Lower lobe of right lung (tissue), 2 donors: ENCODE data around the gene CFAP45. TPM values are rescaled to one million over a fixed set of nuclear protein-coding genes. Genes with fewer than 3 reads are reported as not detected.

Experiments
- ATAC-seq, 2 donors: fragments of 200-7000 bp; cut with Tn5 transposase; one replicate each; pipeline ENCODE4 v1.9.1; 2020 to 2022; ENCODE audit warnings: mild to moderate bottlenecking in 2 of 2, moderate library complexity in 2 of 2
- DNase-seq: peaks from one replicate; pipeline ENCODE4 v3.0.0-alpha.2; 2020
- H3K27ac ChIP-seq: fragments of 200-600 bp; one replicate; pipeline ENCODE4 v1.8.0; 2022
- H3K27me3 ChIP-seq: fragments of 200-600 bp; one replicate; pipeline ENCODE4 v1.8.0; 2022; ENCODE audit warnings: low read depth
- H3K36me3 ChIP-seq: fragments of 200-600 bp; one replicate; pipeline ENCODE4 v1.8.0; 2022; ENCODE audit warnings: mild to moderate bottlenecking
- H3K4me1 ChIP-seq: fragments of 200-600 bp; one replicate; pipeline ENCODE4 v1.8.0; 2022
- H3K4me3 ChIP-seq: fragments of 200-600 bp; one replicate; pipeline ENCODE4 v1.8.0; 2022; ENCODE audit warnings: mild to moderate bottlenecking
- H3K9me3 ChIP-seq: fragments of 200-600 bp; one replicate; pipeline ENCODE4 v1.8.0; 2022
- CTCF ChIP-seq: fragments of 200-600 bp; IDR thresholded peaks from one replicate; pipeline ENCODE4 v1.8.0; 2022; ENCODE audit warnings: antibody characterized with exemption, mild to moderate bottlenecking
- intact Hi-C: fragments of 100-400 bp; cut with DNase I; formaldehyde crosslinking; loops from one replicate; pipeline ENCODE4 v1.11.0; 2022
- total RNA-seq: library from RNA; stranded (reverse); fragmentation: NEBNext Ultra II Directional; extraction: Animal tissue kit (Norgen Biotek cat#: 25700); gene quantifications from one replicate; pipeline ENCODE4 v1.2.1, GENCODE V29; 2021
- donor health status: DM: no; HTN: yes; CAD: no; lungs with severe emphysema.

CFAP45 gene
- total RNA-seq, 1 donor from 2014 or later, result 10.2 TPM

- no peak for DNase-seq
- peak in 1 of 2 donors; percentile 12 for ATAC-seq
- peak overlapping the region; percentile 84 for H3K27ac ChIP-seq
- H3K4me3 ChIP-seq, result no peak overlapping the region
- no peaks in the 10 kb centered on the region for H3K9me3 ChIP-seq
- intact Hi-C loops, result no loop called here
- H3K36me3 ChIP-seq, result peaks cover 50% of the 10 kb centered on the region
- H3K4me1 ChIP-seq, result peaks cover 78% of the 10 kb centered on the region
- no peak for TF ChIP-seq CTCF
- H3K27me3 ChIP-seq, result no peaks in the 10 kb centered on the region
These were observed 16.5 kb upstream of the CFAP45 start for GRCh38 chr1:159916242-159917051.

- ATAC-seq, result no peak
- peaks cover 78% of the 10 kb centered on the region for H3K4me1 ChIP-seq
- H3K27me3 ChIP-seq, result no peaks in the 10 kb centered on the region
- no peak for TF ChIP-seq CTCF
- H3K27ac ChIP-seq, result peak overlapping the region; percentile 84
- peaks cover 43% of the 10 kb centered on the region for H3K36me3 ChIP-seq
- H3K4me3 ChIP-seq, result no peak overlapping the region
- H3K9me3 ChIP-seq, result no peaks in the 10 kb centered on the region
- intact Hi-C loops, result no loop called here
- DNase-seq, result no peak
These were observed 15.7 kb upstream of the CFAP45 start for GRCh38 chr1:159915571-159916241.

- peak; percentile 46 to 56 for ATAC-seq
- Histone ChIP-seq H3K36me3 (peaks cover 30% of the 10 kb centered on the region), H3K4me3 (no peak overlapping the region), H3K9me3 (no peaks in the 10 kb centered on the region), H3K27me3 (no peaks in the 10 kb centered on the region), H3K27ac (peak overlapping the region; percentile 84), H3K4me1 (peaks cover 76% of the 10 kb centered on the region)
- no peak for DNase-seq
- intact Hi-C loops, result no loop called here
- no peak for TF ChIP-seq CTCF
These were observed 14.5 kb upstream of the CFAP45 start for GRCh38 chr1:159914252-159915018.

GRCh38 chr1:159913451-159914192 is 13.7 kb upstream of the CFAP45 start:
- H3K27me3 ChIP-seq, result no peaks in the 10 kb centered on the region
- H3K4me1 ChIP-seq, result peaks cover 71% of the 10 kb centered on the region
- no peak overlapping the region for H3K4me3 ChIP-seq
- peak overlapping the region; percentile 84 for H3K27ac ChIP-seq
- intact Hi-C loops, result no loop called here
- H3K9me3 ChIP-seq, result no peaks in the 10 kb centered on the region
- DNase-seq (no peak), ATAC-seq (peak; percentile 57 to 71)
- peaks cover 22% of the 10 kb centered on the region for H3K36me3 ChIP-seq
- TF ChIP-seq CTCF, result no peak
